ENCODE data around the gene UBE2K.
"Not testable (repeated sequence)": the region's sequence is repeated elsewhere in the genome, so short reads cannot be mapped to it uniquely, and the experiment has no call there.

Gene UBE2K

DNA sequence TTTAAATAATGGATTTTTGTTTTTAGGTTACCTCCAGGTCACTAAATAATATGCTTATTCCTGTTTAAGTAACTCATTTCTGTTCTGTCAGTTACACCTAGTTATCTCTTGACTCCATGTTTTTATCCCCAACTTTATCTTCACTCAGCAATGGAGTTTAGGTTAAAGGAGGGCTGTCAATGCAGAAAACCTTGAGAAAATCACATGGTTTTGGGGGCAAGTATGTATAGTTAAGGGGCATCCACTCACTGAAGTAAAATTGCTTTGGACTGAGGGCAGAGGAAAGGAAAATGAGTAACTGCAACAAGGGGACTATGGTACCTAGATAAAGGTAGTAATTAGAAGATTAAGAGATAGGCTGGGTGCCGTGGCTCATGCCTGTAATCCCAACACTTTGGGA is 87.1 kb downstream of the UBE2K start:
- TF ChIP-seq, protein P1, sequence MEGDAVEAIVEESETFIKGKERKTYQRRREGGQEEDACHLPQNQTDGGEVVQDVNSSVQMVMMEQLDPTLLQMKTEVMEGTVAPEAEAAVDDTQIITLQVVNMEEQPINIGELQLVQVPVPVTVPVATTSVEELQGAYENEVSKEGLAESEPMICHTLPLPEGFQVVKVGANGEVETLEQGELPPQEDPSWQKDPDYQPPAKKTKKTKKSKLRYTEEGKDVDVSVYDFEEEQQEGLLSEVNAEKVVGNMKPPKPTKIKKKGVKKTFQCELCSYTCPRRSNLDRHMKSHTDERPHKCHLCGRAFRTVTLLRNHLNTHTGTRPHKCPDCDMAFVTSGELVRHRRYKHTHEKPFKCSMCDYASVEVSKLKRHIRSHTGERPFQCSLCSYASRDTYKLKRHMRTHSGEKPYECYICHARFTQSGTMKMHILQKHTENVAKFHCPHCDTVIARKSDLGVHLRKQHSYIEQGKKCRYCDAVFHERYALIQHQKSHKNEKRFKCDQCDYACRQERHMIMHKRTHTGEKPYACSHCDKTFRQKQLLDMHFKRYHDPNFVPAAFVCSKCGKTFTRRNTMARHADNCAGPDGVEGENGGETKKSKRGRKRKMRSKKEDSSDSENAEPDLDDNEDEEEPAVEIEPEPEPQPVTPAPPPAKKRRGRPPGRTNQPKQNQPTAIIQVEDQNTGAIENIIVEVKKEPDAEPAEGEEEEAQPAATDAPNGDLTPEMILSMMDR (IDR thresholded peaks at IDR 0.05; ENCODE audit: control extremely low read depth, extremely low read depth, low read depth, missing control alignments), result no peak
- ChIA-PET POLR2A (no interaction called here), CTCF (interaction anchor here (0.8 to 4.3 kb wide), 4 partner anchors 7 to 12 kb away, joined by 3 to 11 read pairs (median 4); no protein-coding TSS in a partner anchor)
- no peak for DNase-seq (ENCODE audit: extremely low spot score)

DNA sequence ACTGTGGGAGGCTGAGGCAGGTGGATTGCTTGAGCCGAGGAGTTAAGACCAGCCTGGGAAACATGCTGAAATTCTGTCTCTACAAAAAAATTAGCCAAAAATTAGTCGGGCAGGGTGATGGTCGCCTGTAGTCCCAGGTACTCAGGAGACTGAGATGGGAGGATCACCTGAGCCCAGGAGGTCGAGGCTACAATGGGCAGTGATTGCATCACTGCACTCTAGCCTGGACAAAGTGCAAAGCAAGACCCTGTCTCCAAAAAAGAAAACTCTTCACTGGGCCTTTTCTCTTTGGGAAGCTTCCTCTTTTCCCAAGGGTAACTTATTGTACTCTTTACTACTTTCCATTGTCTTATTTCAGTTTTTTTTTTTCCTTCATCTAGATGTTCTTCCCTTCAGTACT is 88.9 kb downstream of the UBE2K start:
- no peak for DNase-seq (ENCODE audit: extremely low spot score)
- POLR2A ChIA-PET, result interaction anchor here (0.6 kb wide), 1 partner anchor 43 kb away, joined by 3 read pairs; no protein-coding TSS in a partner anchor
- TF ChIP-seq, protein P1 (IDR thresholded peaks at IDR 0.05; ENCODE audit: control extremely low read depth, extremely low read depth, low read depth, missing control alignments), result no peak
- CTCF ChIA-PET, result interaction anchor here (4.3 kb wide), 1 partner anchor 9 kb away, joined by 11 read pairs; no protein-coding TSS in a partner anchor

DNA sequence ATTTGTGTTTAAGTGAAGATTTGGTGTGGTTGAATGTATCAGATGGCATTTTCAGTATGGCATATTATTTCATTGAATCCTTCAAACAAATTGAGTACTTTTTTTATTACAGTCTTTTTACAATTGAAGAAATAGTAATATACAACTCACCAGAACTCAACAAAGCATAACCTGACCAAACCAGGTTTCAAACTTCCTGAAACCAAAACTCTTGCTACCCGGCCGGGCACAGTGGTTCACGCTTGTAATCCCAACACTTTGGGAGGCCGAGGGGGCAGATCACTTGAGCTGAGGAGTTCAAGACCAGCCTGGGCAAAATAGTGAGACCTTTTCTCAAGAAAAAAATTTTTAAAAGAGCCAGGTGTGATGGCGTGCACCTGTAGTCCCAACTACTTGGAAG is 94.2 kb downstream of the UBE2K start:
- DNase-seq (ENCODE audit: extremely low spot score), result no peak
- TF ChIP-seq, protein P1 (IDR thresholded peaks at IDR 0.05; ENCODE audit: control extremely low read depth, extremely low read depth, low read depth, missing control alignments), result no peak
- CTCF ChIA-PET, result interaction anchor here (1.1 to 1.6 kb wide), 2 partner anchors 12 to 14 kb away, joined by 3 read pairs; no protein-coding TSS in a partner anchor
- POLR2A ChIA-PET, result no interaction called here

DNA sequence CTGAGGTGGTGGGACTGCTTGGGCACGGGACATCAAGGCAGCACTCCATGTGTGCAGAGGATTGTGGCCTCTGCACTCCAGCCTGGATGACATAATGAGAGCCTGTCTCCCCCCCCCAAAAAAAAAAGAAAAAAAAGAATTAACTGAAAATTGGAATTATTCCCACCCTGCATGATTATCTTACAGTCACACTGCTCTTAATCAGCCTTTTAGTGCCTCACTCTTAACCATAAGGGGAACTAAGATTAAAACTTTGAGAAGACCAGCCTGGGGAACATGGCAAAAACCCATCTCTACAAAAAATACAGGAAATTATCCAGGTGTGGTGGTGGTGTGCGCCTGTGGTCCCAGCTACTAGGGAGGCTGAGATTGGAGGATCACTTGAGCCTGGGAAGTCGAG is 94.6 kb downstream of the UBE2K start:
- TF ChIP-seq, protein P1 (IDR thresholded peaks at IDR 0.05; ENCODE audit: control extremely low read depth, extremely low read depth, low read depth, missing control alignments), result no peak
- ChIA-PET CTCF (interaction anchor here (1.6 kb wide), 1 partner anchor 14 kb away, joined by 3 read pairs; no protein-coding TSS in a partner anchor), POLR2A (no interaction called here)
- DNase-seq (ENCODE audit: extremely low spot score), result no peak

DNA sequence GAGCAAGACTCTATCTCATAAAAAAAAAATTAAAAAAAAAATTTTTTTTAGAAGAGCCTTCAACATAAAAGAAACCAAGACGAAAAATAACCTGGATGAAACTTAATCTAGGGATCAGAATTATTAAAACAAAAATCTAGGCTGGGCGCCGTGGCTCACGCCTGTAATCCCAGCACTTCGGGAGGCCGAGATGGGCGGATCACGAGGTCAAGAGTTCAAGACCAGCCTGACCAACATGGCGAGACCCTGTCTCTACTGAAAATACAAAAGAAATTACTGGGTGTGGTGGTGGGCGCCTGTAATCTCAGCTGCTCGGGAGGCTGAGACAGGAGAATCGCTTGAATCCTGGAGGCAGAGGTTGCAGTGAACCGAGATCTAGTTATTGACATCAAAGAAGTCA is 95.0 kb downstream of the UBE2K start:
- POLR2A ChIA-PET; DNase-seq (ENCODE audit: extremely low spot score): not testable (repeated sequence)
- CTCF ChIA-PET, result interaction anchor here (1.6 kb wide), 1 partner anchor 13 kb away, joined by 3 read pairs; no protein-coding TSS in a partner anchor

DNA sequence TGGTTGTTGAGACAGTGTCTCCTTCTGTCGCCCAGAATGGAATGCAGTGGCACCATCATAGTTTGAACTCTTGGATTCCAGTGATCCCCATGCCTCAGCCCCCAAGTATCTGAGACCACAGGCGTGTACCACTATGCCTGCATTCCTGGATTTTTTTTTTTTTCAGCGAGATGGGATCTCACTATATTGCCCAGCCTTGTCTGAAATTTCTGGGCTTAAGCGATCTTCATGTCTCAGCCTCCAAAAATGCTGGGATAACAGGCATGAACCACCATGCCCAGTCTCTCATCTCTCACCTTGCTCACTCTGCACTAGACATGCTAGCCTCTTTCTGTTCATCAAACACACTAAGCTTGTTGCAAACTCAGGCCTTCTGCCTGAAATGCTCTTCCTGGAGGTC is 104.1 kb downstream of the UBE2K start:
- ChIA-PET CTCF (interaction anchor here (1.0 kb wide), 1 partner anchor 10 kb away, joined by 3 read pairs; no protein-coding TSS in a partner anchor), POLR2A (no interaction called here)
- TF ChIP-seq, protein P1 (IDR thresholded peaks at IDR 0.05; ENCODE audit: control extremely low read depth, extremely low read depth, low read depth, missing control alignments), result no peak

DNA sequence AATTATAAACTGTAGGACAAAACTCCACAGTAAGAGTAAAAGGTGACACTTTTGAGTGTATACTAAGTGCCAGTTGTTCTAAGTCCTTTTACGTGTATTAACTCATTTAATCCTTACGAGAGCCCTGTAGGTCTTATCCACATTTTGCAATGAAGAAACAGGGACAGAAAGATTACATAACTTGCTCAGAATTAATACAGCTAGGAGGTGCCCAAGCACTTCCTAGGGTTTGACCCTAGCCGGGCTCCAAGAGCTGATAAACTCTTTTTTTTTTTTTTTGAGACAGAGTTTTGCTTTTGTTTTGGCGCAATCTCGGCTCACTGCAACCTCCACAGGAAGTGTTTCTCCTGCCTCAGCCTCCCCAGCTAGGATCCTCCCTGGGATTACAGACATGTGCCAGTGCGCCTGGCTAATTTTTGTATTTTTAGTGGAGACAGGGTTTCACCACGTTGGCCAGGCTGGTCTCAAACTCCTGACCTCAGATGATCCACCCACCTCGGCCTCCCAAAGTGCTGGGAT is 110.4 kb downstream of the UBE2K start:
- CTCF ChIA-PET, result interaction anchor here (1.1 kb wide), 1 partner anchor 10 kb away, joined by 3 read pairs; no protein-coding TSS in a partner anchor
- TF ChIP-seq, protein P1 (IDR thresholded peaks at IDR 0.05; ENCODE audit: control extremely low read depth, extremely low read depth, low read depth, missing control alignments), result no peak
- no peak for DNase-seq (ENCODE audit: extremely low spot score)
- POLR2A ChIA-PET, result no interaction called here

More for the DNA sequence above, 104.1 kb downstream of the UBE2K start:
- no peak for DNase-seq (ENCODE audit: extremely low spot score)

Measured in GM10248 (cell line).